ENCODE data around the gene CREG2. TPM values are rescaled to one million over a fixed set of nuclear protein-coding genes. Genes with fewer than 3 reads are reported as not detected.

The CREG2 gene
- total RNA-seq, 4 donors from 2014 or later: not detected

DNA sequence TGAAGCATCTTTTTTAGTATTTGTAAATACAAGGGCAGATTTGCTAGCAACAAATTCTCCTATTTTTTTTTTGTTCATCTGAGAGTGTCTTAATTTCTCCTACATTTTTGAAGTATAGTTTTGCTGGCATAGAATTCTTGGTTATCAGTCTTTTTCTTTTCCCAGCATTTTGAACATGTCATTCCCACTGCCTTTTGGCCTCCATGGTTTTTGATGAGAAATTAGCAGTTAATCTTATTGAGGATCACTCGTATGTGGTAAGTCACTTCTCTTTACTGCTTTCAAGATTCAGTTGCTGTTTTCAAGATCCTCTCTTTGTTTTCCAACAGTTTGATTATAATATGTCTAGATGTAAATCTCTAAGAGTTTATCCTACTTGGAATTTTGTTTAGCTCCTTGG, 61.9 kb downstream of the CREG2 start:
- TF ChIP-seq, protein P1, sequence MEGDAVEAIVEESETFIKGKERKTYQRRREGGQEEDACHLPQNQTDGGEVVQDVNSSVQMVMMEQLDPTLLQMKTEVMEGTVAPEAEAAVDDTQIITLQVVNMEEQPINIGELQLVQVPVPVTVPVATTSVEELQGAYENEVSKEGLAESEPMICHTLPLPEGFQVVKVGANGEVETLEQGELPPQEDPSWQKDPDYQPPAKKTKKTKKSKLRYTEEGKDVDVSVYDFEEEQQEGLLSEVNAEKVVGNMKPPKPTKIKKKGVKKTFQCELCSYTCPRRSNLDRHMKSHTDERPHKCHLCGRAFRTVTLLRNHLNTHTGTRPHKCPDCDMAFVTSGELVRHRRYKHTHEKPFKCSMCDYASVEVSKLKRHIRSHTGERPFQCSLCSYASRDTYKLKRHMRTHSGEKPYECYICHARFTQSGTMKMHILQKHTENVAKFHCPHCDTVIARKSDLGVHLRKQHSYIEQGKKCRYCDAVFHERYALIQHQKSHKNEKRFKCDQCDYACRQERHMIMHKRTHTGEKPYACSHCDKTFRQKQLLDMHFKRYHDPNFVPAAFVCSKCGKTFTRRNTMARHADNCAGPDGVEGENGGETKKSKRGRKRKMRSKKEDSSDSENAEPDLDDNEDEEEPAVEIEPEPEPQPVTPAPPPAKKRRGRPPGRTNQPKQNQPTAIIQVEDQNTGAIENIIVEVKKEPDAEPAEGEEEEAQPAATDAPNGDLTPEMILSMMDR (IDR thresholded peaks at IDR 0.05; ENCODE audit: low read depth): no peak

DNA sequence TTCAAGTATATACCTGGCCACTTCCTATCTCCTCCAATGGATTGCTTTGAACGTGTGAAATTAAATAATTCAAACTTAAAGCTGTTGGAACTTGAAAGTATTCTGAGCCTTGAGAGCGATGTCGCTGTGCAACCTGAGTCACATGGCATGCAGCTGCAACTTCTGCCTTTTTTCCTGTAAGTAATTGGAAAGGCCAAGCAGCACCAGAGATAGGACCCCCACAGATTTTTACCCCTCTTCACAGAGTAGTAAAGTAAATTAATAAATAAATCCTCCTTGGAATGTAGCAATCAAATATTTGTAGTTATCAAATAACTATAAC, 75.6 kb downstream of the CREG2 start:
- TF ChIP-seq, protein P1 (IDR thresholded peaks at IDR 0.05; ENCODE audit: low read depth): no peak

DNA sequence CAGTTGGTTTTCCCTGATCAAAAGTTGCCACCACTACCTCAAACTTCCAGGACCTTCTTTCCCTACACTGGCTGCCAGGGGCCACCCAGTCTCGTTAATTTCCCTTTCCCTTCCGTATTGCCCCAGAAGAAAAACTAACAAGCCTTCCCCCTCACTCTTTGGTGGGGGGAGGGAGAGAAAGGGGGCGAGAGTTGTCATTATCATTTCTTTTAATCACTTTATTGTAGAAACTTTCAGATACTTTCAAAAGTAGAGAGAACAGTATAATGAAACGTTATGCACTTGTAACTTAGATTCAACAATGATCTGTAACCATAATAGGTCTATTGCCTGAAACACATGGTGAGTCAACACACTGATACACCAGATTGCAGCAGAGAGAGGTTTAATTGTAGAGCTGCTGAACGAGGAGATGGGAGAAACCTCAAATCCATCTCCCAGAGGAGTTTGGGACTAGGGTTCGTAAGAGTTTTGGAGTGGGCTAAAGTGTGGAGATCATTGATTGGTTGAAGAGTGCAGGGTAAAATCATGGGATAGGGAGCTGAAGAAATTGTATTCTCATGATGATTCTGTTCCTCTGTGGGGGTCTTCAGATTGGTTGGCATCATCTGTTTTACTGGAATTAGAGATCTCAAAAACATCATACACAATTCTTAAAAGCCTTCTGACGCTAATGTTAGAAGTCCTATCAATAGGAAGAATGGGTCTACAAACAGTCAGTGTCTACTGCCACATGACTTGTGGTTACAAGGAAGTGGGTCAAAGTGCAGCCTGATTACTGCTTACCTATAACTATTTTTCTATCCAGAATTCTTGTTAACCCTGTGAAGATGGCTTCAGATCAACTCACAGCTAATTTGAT, 76.2 kb downstream of the CREG2 start:
- TF ChIP-seq, protein P1 (IDR thresholded peaks at IDR 0.05; ENCODE audit: low read depth): no peak

DNA sequence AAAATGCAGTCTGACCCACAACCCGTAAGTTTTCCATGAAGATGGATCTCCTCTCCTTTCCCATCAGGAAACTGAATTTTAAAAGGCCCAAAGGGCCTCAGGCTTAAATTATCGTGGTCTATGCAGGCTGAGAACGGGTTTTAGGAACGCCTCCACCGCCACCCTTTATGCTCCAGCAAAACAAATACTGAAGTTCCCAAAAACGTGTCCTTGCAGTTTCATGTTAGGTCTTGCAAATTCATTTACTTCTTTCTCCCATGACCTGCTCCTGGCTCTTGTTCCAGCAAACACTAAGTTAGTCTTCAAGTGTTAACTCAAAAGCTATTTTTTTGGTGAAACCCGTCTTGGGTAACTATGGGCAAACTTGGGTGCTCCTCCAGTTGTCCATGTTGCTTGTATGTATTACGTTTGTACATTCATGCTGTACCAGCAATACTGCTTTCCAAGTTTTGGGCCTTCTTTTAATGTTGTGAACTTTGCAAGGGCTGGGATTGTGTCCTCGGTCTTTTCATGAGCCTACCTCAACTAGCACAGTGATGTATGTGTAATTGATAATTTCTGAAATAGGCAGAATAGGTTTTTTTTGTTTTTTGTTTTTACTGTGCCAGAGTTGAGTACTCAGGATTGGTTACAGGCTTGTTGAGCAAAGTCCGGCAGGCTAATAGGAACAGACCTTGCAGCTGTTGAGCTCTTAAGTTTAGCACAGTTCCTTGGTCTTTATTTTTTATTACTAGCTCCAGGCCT, 77.0 kb downstream of the CREG2 start:
- TF ChIP-seq, protein P1 (IDR thresholded peaks at IDR 0.05; ENCODE audit: low read depth): no peak

DNA sequence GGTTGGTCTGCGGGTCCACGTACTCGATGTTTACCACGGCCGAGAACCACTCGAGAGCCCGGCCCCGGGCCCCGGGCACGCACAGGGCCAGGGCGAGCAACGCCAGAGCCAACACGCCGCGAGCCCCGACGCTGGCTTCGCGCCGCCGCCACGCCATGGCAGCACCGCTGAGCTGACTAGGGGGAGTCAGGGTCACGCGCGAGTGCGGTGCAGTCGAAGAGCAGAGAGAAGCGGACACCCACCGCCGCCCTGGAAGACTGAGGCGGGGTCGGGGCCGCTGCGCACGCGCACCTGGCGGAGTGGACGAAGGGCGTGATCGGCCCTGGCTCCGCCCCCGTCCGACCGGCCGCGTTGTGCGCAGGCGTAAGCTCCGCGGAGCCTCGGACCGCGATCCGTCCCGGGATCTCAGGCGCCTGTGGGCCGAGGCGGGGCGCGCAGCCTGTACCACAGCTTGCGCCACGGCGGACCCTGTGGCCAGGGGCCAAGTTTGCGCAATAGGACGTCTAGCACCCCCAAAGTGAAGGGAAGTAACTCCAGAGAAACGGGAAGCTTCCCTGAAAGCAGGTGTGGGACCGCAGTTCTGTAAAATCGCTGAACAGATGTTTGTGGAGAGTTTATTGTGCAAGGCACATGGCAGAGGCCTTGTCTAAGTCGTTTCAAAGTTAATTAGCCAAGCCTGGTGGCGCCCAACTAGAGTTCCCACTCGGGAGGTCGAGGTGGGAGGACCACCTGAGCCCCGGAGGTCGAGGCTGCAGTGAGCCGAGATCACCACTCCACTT, 78.7 kb downstream of the CREG2 start, which contains the start of gene RNF149:
Gene RNF149, minus strand, starts transcription at position 270 of the 779 bp plus-strand sequence. Its CDS starts 113 bp downstream, at position 157.
- TF ChIP-seq, protein P1 (IDR thresholded peaks at IDR 0.05; ENCODE audit: low read depth): no peak

DNA sequence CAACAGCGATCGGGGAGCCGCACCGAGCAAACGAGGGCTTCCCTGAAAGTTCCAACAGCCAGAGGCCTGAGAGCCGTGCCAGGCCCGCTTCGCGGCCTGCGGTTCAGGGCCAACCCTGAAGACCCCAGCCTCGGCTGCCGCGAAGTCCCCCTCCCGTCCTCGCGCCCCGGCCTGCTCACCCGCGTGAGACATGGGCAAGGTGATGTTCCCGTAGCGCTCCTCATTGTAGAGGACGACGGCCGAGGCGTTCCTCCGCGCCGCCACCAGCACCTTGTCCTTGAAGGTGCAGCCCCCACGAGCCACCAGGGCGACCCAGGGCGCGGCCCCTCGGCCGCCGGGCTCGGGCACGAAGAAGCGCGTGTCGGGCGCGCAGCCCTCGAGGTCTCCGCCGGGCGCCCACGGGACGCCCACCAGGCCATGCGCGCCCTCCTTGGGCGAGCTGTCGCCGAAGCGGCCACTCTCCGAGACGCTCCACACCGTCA, 79.3 kb downstream of the CREG2 start:
- TF ChIP-seq, protein P1 (IDR thresholded peaks at IDR 0.05; ENCODE audit: low read depth): no peak

Measured in subcutaneous adipose tissue (tissue), 4 donors.